CD14-positive monocyte (primary cell): Measurements from ENCODE around the gene RALA. TPM values are rescaled to one million over a fixed set of nuclear protein-coding genes. Genes with fewer than 3 reads are reported as not detected.

Experiments used
- DNase-seq, 3 donors: peaks; one replicate each; pipeline ENCODE4 v3.0.0-alpha.2; 2011 to 2022
- H2AFZ ChIP-seq: 2 replicates; pipeline ENCODE4 v1.6.0; 2012; ENCODE audit warnings: mild to moderate bottlenecking, low read depth, low read length, inconsistent platforms; ENCODE audit not compliant: insufficient read depth, poor library complexity, severe bottlenecking
- H3K27ac ChIP-seq, 2 donors: 1 replicate in 1 of 2; 2 replicates in 1 of 2; pipeline ENCODE4 v1.5.1; 2012 to 2013; ENCODE audit warnings: low read length in 2 of 2, control low read depth in 1 of 2, inconsistent platforms in 1 of 2, low read depth in 1 of 2, mild to moderate bottlenecking in 1 of 2
- H3K27me3 ChIP-seq, 2 donors: one replicate each; pipeline versions ENCODE4 v1.6.0 to v1.6.1; 2011 to 2013; ENCODE audit warnings: low read length in 2 of 2; ENCODE audit not compliant: control insufficient read depth in 2 of 2, insufficient read depth in 2 of 2
- H3K36me3 ChIP-seq, 2 donors: replicated peaks in 1 of 2; 1 replicate in 1 of 2; 2 replicates in 1 of 2; pipeline versions ENCODE4 v1.5.1 to v1.6.1; 2012 to 2013; ENCODE audit warnings: low read length in 2 of 2, control low read depth in 1 of 2, inconsistent platforms in 1 of 2, mild to moderate bottlenecking in 1 of 2; ENCODE audit not compliant: insufficient read depth in 2 of 2, control insufficient read depth in 1 of 2
- H3K4me1 ChIP-seq, 2 donors: 1 replicate in 1 of 2; 2 replicates in 1 of 2; pipeline versions ENCODE4 v1.5.1 to v1.6.1; 2012 to 2013; ENCODE audit warnings: low read length in 2 of 2, control low read depth in 1 of 2, inconsistent platforms in 1 of 2, mild to moderate bottlenecking in 1 of 2, moderate library complexity in 1 of 2; ENCODE audit not compliant: insufficient read depth in 2 of 2, control insufficient read depth in 1 of 2
- H3K4me2 ChIP-seq: replicated peaks from 2 replicates; pipeline ENCODE3; 2012; ENCODE audit warnings: low read length, moderate library complexity, mild to moderate bottlenecking; ENCODE audit not compliant: poor library complexity, severe bottlenecking; ENCODE audit errors: extremely low read depth
- H3K4me3 ChIP-seq, 3 experiments: fragments of 200-600 bp in 1 of 3; sonication (generic) in 1 of 3; replicated peaks in 1 of 3; 1 replicate in 2 of 3; 2 replicates in 1 of 3; pipeline ENCODE4 v1.5.1; 2011 to 2013; ENCODE audit warnings: low read length in 3 of 3, mild to moderate bottlenecking in 3 of 3, control low read depth in 2 of 3, low read depth in 2 of 3, inconsistent platforms in 1 of 3, moderate library complexity in 1 of 3
- H3K79me2 ChIP-seq: 2 replicates; pipeline ENCODE4 v1.6.0; 2012; ENCODE audit warnings: mild to moderate bottlenecking, control low read depth, inconsistent platforms, low read length, moderate library complexity; ENCODE audit not compliant: insufficient read depth
- H3K9ac ChIP-seq: 2 replicates; pipeline ENCODE4 v1.6.0; 2017; ENCODE audit warnings: low read length, mild to moderate bottlenecking; ENCODE audit not compliant: insufficient read depth, poor library complexity, severe bottlenecking
- H3K9me3 ChIP-seq, 2 donors: replicated peaks in 1 of 2; 1 replicate in 1 of 2; 2 replicates in 1 of 2; pipeline versions ENCODE4 v1.5.1 to v1.6.1; 2012 to 2013; ENCODE audit warnings: low read length in 2 of 2, control low read depth in 1 of 2; ENCODE audit not compliant: control insufficient read depth in 1 of 2, insufficient read depth in 1 of 2
- H4K20me1 ChIP-seq: 2 replicates; pipeline ENCODE4 v1.6.0; 2012; ENCODE audit warnings: mild to moderate bottlenecking, low read length, control low read depth, moderate library complexity; ENCODE audit not compliant: insufficient read depth
- H3K27ac Mint-ChIP-seq, 7 donors: one replicate each; pipeline ENCODE4 v1.8.0; 2020; ENCODE audit warnings: mild to moderate bottlenecking in 7 of 7, mixed read lengths in 7 of 7, moderate library complexity in 6 of 7, inconsistent platforms in 2 of 7
- H3K27me3 Mint-ChIP-seq, 3 donors: one replicate each; pipeline ENCODE4 v1.8.0; 2021 to 2022; ENCODE audit warnings: low read depth in 3 of 3, mild to moderate bottlenecking in 3 of 3, mixed read lengths in 3 of 3, moderate library complexity in 3 of 3, inconsistent platforms in 1 of 3
- H3K36me3 Mint-ChIP-seq, 2 donors: one replicate each; pipeline ENCODE4 v1.8.0; 2020; ENCODE audit warnings: mixed read lengths in 2 of 2, inconsistent platforms in 1 of 2, mild to moderate bottlenecking in 1 of 2
- H3K4me1 Mint-ChIP-seq: one replicate; pipeline ENCODE4 v1.8.0; 2020; ENCODE audit warnings: mild to moderate bottlenecking, mixed read lengths
- H3K4me3 Mint-ChIP-seq, 2 donors: one replicate each; pipeline ENCODE4 v1.8.0; 2020; ENCODE audit warnings: mild to moderate bottlenecking in 2 of 2, mixed read lengths in 2 of 2, moderate library complexity in 1 of 2
- H3K9me3 Mint-ChIP-seq, 7 donors: one replicate each; pipeline ENCODE4 v1.8.0; 2020 to 2022; ENCODE audit warnings: mixed read lengths in 7 of 7, mild to moderate bottlenecking in 6 of 7, moderate library complexity in 6 of 7, inconsistent platforms in 2 of 7
- WGBS: methylation state at CpG from one replicate; pipeline ENCODE4 v1.1.5; 2013; ENCODE audit warnings: missing lambda C conversion rate; ENCODE audit not compliant: insufficient coverage; 5-methylcytosine and 5-hydroxymethylcytosine counted together
- intact Hi-C, 2 donors: fragments of 100-400 bp; cut with micrococcal nuclease; formaldehyde crosslinking; loops; one replicate each; pipeline versions ENCODE4 v1.15.0 to v1.15.1; 2023
- polyA plus RNA-seq, 3 donors: library from polyadenylated mRNA; depleted of rRNA in 1 of 3; unstranded in 2 of 3; stranded (reverse) in 1 of 3; fragments of 300-500 nt in 2 of 3; fragments of >200 nt in 1 of 3; fragmentation: Illumina TruSeq in 2 of 3; gene quantifications; 1 replicate in 2 of 3; 2 replicates in 1 of 3; pipeline ENCODE4 v1.2.3, GENCODE V29; 2012 to 2021
- TF ChIP-seq, protein P1 (sequence below): fragments of 200-600 bp; IDR thresholded peaks from one replicate; pipeline ENCODE4 v1.8.0; 2022; ENCODE audit warnings: antibody characterized with exemption, mild to moderate bottlenecking

Gene RALA
- polyA plus RNA-seq, 3 donors = 5.9 to 32.0 (median 30.8) TPM

DNA sequence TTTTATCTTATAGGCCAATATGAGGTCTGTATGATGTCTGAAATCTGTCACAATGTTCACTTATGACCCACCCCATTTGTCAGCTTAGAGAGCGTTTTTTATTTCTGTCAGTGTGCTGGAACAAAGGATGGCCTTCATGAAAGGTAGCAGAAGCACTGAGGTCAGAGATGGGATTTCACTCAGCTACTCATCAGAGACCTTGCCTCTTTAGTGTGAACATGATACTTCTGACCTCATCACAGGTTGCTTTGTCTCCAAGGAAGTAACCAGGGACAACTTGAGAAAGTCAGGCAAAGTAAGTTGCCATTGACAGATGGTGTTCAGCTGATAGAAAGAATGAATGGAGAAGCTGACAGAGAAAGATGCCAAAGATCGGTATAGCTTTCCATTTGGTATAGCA is 40.8 kb upstream of the RALA start:
- Histone ChIP-seq H3K9me3 (no peaks in the 10 kb centered on the region), H3K4me3 (no peak overlapping the region), H2AFZ (no peak overlapping the region), H3K4me2 (no peak overlapping the region), H3K9ac (no peak overlapping the region), H3K79me2 (no peaks in the 10 kb centered on the region), H4K20me1 (no peaks in the 10 kb centered on the region), H3K27me3 (no peaks in the 10 kb centered on the region), H3K36me3 (no peaks in the 10 kb centered on the region), H3K27ac (no peak overlapping the region), H3K4me1 (no peaks in the 10 kb centered on the region)
- intact Hi-C loops = loop anchor here (2.0 to 10.0 kb wide), 3 partner anchors 40 to 164 kb away; partner anchors contain the start of gene RALA (in 1 of the 2)
- H3K4me3 Mint-ChIP-seq = no peak overlapping the region
- H3K36me3 Mint-ChIP-seq = peaks cover 4% of the 10 kb centered on the region in 2 donors
- no peak for DNase-seq
- no peaks in the 10 kb centered on the region for H3K4me1 Mint-ChIP-seq
- H3K27me3 Mint-ChIP-seq = peaks cover 0 to 4% (median 2%) of the 10 kb centered on the region in 3 donors
- no CpG with 5 or more reads among the region's 2 CpGs for WGBS
- TF ChIP-seq, protein P1, sequence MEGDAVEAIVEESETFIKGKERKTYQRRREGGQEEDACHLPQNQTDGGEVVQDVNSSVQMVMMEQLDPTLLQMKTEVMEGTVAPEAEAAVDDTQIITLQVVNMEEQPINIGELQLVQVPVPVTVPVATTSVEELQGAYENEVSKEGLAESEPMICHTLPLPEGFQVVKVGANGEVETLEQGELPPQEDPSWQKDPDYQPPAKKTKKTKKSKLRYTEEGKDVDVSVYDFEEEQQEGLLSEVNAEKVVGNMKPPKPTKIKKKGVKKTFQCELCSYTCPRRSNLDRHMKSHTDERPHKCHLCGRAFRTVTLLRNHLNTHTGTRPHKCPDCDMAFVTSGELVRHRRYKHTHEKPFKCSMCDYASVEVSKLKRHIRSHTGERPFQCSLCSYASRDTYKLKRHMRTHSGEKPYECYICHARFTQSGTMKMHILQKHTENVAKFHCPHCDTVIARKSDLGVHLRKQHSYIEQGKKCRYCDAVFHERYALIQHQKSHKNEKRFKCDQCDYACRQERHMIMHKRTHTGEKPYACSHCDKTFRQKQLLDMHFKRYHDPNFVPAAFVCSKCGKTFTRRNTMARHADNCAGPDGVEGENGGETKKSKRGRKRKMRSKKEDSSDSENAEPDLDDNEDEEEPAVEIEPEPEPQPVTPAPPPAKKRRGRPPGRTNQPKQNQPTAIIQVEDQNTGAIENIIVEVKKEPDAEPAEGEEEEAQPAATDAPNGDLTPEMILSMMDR = no peak
- no peak overlapping the region for H3K27ac Mint-ChIP-seq
- no peaks in the 10 kb centered on the region for H3K9me3 Mint-ChIP-seq

DNA sequence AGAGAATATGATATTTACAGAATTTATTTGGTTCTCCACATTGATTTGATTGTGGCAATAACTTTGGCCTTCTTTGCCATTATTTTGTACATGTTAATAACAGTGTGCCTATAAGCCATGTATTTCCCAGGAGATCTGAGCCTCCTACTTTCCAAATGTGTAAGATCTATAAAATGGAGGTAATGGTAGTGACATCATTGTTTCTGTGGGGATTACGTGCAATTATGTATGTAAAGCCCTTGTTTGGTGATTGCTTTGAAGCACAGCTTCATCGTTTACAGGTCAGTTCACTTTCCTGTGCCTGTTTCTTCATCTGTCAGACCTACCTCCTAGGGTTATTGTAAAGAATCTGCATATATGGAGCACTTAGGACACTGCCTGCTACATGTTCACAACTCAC is 39.8 kb upstream of the RALA start:
- Histone ChIP-seq H3K27ac (no peak overlapping the region), H3K9ac (no peak overlapping the region), H3K27me3 (no peaks in the 10 kb centered on the region), H4K20me1 (no peaks in the 10 kb centered on the region), H3K9me3 (no peaks in the 10 kb centered on the region), H3K4me2 (no peak overlapping the region), H3K4me3 (no peak overlapping the region), H3K79me2 (no peaks in the 10 kb centered on the region), H3K36me3 (no peaks in the 10 kb centered on the region), H3K4me1 (no peaks in the 10 kb centered on the region), H2AFZ (no peak overlapping the region)
- Mint-ChIP-seq H3K36me3 (peaks cover 1% of the 10 kb centered on the region in 2 donors), H3K9me3 (no peaks in the 10 kb centered on the region), H3K4me3 (no peak overlapping the region), H3K4me1 (peaks cover 3% of the 10 kb centered on the region), H3K27me3 (peaks cover 0 to 4% (median 2%) of the 10 kb centered on the region in 3 donors), H3K27ac (no peak overlapping the region)
- WGBS = no CpG with 5 or more reads among the region's 2 CpGs
- TF ChIP-seq, protein P1 = no peak
- intact Hi-C loops = loop anchor here (2.0 to 10.0 kb wide), 3 partner anchors 39 to 163 kb away; partner anchors contain the start of gene RALA (in 1 of the 2)
- DNase-seq = no peak
